HG03457 (cell line): Measurements from ENCODE around the gene RXRB.
"Not testable (repeated sequence)": the region's sequence is repeated elsewhere in the genome, so short reads cannot be mapped to it uniquely, and the experiment has no call there.

Source experiments
- ATAC-seq: cut with Tn5 transposase; IDR thresholded peaks from one replicate; pipeline ENCODE4 v1.9.1; 2021; ENCODE audit warnings: moderate number of reproducible peaks; ENCODE audit not compliant: unreplicated experiment

Gene RXRB

GRCh38 chr6:33164665-33165373 lies 35.6 kb downstream of the RXRB start:
- no peak for ATAC-seq

GRCh38 chr6:33164176-33164575 lies 36.3 kb downstream of the RXRB start:
- ATAC-seq, result no peak

- no peak for ATAC-seq
Observed at GRCh38 chr6:33163540-33163939, 36.9 kb downstream of the RXRB start.

- ATAC-seq, result no peak
Observed at GRCh38 chr6:33161354-33162331, 38.8 kb downstream of the RXRB start.

- no peak for ATAC-seq
Observed at GRCh38 chr6:33160728-33161344, 39.6 kb downstream of the RXRB start.

GRCh38 chr6:33160096-33160495 lies 40.4 kb downstream of the RXRB start:
- ATAC-seq, result no peak

GRCh38 chr6:33156964-33157363 lies 43.5 kb downstream of the RXRB start:
- no peak for ATAC-seq

DNA sequence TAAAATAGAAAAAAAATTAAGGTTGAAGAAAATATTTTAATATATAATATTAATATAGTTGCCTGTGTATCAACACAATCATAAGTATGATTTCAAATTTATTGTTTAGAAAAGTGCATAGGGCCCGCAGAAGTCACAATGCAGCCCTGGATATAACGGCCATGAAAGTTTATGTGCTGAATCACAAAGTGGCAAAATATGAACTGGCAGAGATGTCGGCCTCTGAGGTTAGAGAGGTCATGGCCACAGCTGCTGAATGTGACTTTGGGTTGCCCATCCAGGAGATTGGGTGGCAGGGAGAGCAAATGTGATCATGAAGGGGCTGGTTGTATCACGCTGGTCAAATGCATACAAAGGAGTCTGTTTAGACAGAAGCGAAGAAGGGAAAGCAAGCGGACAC lies 43.9 kb downstream of the RXRB start:
- ATAC-seq, result no peak

GRCh38 chr6:33154349-33154748 lies 46.1 kb downstream of the RXRB start:
- ATAC-seq, result no peak

- ATAC-seq, result no peak
Observed at GRCh38 chr6:33151050-33151449, 49.4 kb downstream of the RXRB start.

DNA sequence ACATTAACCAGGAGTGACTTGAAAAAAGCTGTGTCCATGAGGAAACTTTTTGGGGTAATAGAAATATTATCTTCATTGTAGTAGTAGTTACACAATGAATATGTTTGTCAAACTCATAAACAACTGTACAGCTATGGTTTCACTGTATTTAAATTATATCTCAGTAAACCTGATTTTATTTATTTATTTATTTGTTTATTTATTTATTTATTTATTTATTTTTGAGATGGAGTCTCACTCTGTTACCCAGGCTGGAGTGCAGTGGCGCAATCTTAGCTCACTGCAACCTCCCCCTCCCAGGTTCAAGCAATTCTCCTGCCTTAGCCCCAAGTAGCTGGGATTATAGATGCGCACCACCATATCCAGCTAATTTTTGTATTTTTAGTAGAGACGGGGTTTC lies 49.9 kb downstream of the RXRB start:
- not testable (repeated sequence) for ATAC-seq

DNA sequence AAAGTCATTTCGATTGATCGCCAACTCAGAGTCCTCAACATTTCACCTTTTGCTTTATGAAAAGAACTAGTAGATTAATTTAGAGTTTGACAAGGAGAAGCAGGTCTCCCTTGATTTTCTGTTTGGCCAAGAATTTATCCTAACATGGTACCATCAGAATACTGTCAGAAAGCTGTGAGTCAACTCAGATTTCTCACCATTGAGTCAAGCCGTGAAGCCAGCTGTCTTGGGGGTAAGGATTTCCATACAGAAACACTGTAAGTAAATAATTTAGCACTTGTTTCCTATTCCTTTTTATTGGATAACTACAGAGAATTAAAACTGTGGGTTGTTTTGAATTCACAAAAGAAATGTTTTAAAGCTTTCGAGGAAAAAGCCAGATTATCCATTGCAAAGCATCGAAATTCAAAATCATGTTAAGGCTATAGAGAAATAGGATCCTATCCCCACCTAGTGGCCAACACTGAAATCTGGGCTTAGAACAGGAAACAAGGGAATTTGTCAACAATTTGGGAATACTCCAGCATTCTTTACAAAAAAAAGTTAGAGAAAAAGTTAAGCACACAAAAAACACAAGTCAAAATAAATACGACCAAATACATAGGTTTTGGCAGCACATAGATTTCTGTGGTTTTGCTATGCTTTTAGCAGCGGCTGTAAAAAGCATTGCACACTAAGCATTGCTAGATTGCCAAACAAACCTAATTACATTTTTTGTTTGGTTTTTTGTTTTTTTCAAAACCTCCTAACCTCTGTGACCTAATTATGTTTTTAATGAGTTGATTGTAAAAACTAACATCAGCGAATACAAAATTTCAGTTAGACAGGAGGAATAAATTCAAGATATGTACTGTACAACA lies 52.4 kb downstream of the RXRB start:
- ATAC-seq, result no peak

DNA sequence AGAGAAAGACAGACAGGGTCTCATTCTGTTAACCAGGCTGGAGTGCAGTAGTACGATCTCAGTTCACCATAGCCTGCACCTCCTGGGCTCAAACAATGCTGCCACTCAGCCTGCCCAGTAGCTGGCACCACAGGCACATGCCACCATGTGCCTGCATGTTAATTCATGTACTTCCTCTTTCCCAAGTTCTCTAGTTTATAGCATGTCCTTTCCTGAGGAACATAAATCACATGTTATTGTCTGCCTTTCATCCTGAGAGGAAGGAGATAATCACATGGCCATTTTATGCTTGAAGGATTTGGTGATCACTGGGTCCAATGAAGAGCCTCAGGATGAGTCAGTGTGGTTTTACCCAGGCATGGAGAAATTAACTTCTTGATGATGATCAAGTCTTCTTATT lies 56.1 kb downstream of the RXRB start:
- ATAC-seq, result no peak
